ENCODE data around the gene SI. TPM values are rescaled to one million over a fixed set of nuclear protein-coding genes. Genes with fewer than 3 reads are reported as not detected.

Gene SI
- total RNA-seq, 2 donors from 2014 or later = not detected

- Histone ChIP-seq H3K4me1 (ENCODE audit: control insufficient read depth, insufficient read depth, low read length) (no peaks in the 10 kb centered on the region), H3K9ac (ENCODE audit: extremely low read depth, low read length, poor library complexity, severe bottlenecking) (no peak overlapping the region), H3K36me3 (ENCODE audit: control insufficient read depth, insufficient read depth, low read length) (no peaks in the 10 kb centered on the region), H3K27me3 (ENCODE audit: control insufficient read depth, insufficient read depth, low read length, poor library complexity, severe bottlenecking) (no peaks in the 10 kb centered on the region), H3K4me3 (ENCODE audit: low read length) (no peak overlapping the region), H3K27ac (ENCODE audit: low read depth, low read length) (no peak overlapping the region), H3K9me3 (ENCODE audit: control insufficient read depth, low read length) (no peaks in the 10 kb centered on the region)
- WGBS, 2 experiments (ENCODE audit: insufficient coverage in 1 of 2, insufficient read length in 1 of 2) = 100% methylated on average over 1 of the region's 1 CpG; no CpG with 5 or more reads in 1 of the 2 experiments
- no peak for TF ChIP-seq CTCF (conservative IDR thresholded peaks at IDR 0.05)
- Mint-ChIP-seq H3K36me3 (ENCODE audit: low read depth) (no peaks in the 10 kb centered on the region), H3K27ac (no peak overlapping the region), H3K4me3 (no peak overlapping the region), H3K27me3 (ENCODE audit: insufficient read depth) (no peaks in the 10 kb centered on the region), H3K9me3 (no peaks in the 10 kb centered on the region), H3K4me1 (no peaks in the 10 kb centered on the region)
- DNase-seq = no peak
These were observed 25.3 kb upstream of the SI start for GRCh38 chr3:165103616-165104015.

GRCh38 chr3:165082650-165083049 lies 4.4 kb upstream of the SI start:
- Histone ChIP-seq H3K36me3 (ENCODE audit: control insufficient read depth, insufficient read depth, low read length) (no peaks in the 10 kb centered on the region), H3K9ac (ENCODE audit: extremely low read depth, low read length, poor library complexity, severe bottlenecking) (no peak overlapping the region), H3K27ac (ENCODE audit: low read depth, low read length) (no peak overlapping the region), H3K9me3 (ENCODE audit: control insufficient read depth, low read length) (no peaks in the 10 kb centered on the region), H3K4me3 (ENCODE audit: low read length) (no peak overlapping the region), H3K27me3 (ENCODE audit: control insufficient read depth, insufficient read depth, low read length, poor library complexity, severe bottlenecking) (no peaks in the 10 kb centered on the region), H3K4me1 (ENCODE audit: control insufficient read depth, insufficient read depth, low read length) (no peaks in the 10 kb centered on the region)
- TF ChIP-seq CTCF (conservative IDR thresholded peaks at IDR 0.05) = no peak
- H3K27ac Mint-ChIP-seq = no peak overlapping the region
- H3K4me3 Mint-ChIP-seq = no peak overlapping the region
- H3K36me3 Mint-ChIP-seq (ENCODE audit: low read depth) = no peaks in the 10 kb centered on the region
- H3K27me3 Mint-ChIP-seq (ENCODE audit: insufficient read depth) = no peaks in the 10 kb centered on the region
- H3K4me1 Mint-ChIP-seq = no peaks in the 10 kb centered on the region
- H3K9me3 Mint-ChIP-seq = no peaks in the 10 kb centered on the region
- no peak for DNase-seq

- Histone ChIP-seq H3K9ac (ENCODE audit: extremely low read depth, low read length, poor library complexity, severe bottlenecking) (no peak overlapping the region), H3K27ac (ENCODE audit: low read depth, low read length) (no peak overlapping the region), H3K4me1 (ENCODE audit: control insufficient read depth, insufficient read depth, low read length) (no peaks in the 10 kb centered on the region), H3K9me3 (ENCODE audit: control insufficient read depth, low read length) (no peaks in the 10 kb centered on the region), H3K27me3 (ENCODE audit: control insufficient read depth, insufficient read depth, low read length, poor library complexity, severe bottlenecking) (no peaks in the 10 kb centered on the region), H3K4me3 (ENCODE audit: low read length) (no peak overlapping the region), H3K36me3 (ENCODE audit: control insufficient read depth, insufficient read depth, low read length) (no peaks in the 10 kb centered on the region)
- no peaks in the 10 kb centered on the region for H3K9me3 Mint-ChIP-seq
- no peak for DNase-seq
- no peak for TF ChIP-seq CTCF (conservative IDR thresholded peaks at IDR 0.05)
- no peak overlapping the region for H3K27ac Mint-ChIP-seq
- H3K4me1 Mint-ChIP-seq = no peaks in the 10 kb centered on the region
- H3K4me3 Mint-ChIP-seq = no peak overlapping the region
- H3K36me3 Mint-ChIP-seq (ENCODE audit: low read depth) = no peaks in the 10 kb centered on the region
- WGBS, 2 experiments (ENCODE audit: insufficient coverage in 1 of 2, insufficient read length in 1 of 2) = 69% methylated on average over 1 of the region's 1 CpG; no CpG with 5 or more reads in 1 of the 2 experiments
- H3K27me3 Mint-ChIP-seq (ENCODE audit: insufficient read depth) = no peaks in the 10 kb centered on the region
These were observed 2.9 kb upstream of the SI start for GRCh38 chr3:165081183-165081582.
